Mesodermal cell (in vitro differentiated cells): ENCODE measurements around the gene AGL. TPM values are rescaled to one million over a fixed set of nuclear protein-coding genes. Genes with fewer than 3 reads are reported as not detected.

ENCODE experiments used
- H3K27ac ChIP-seq: 2 replicates; pipeline ENCODE4 v1.7.0; 2013; ENCODE audit warnings: mild to moderate bottlenecking, low read depth, low read length, moderate library complexity; ENCODE audit not compliant: severe bottlenecking
- H3K36me3 ChIP-seq: 2 replicates; pipeline ENCODE4 v1.7.1; 2013; ENCODE audit warnings: mild to moderate bottlenecking, low read length, moderate library complexity; ENCODE audit not compliant: control insufficient read depth, insufficient read depth
- H3K4me1 ChIP-seq: one replicate; pipeline ENCODE4 v1.7.1; 2013; ENCODE audit warnings: mild to moderate bottlenecking, low read length; ENCODE audit not compliant: insufficient read depth, control insufficient read depth, poor library complexity, severe bottlenecking
- H3K4me3 ChIP-seq: 2 replicates; pipeline ENCODE4 v1.7.0; 2013; ENCODE audit warnings: low read length, control low read depth, mild to moderate bottlenecking; ENCODE audit not compliant: insufficient read depth, poor library complexity, severe bottlenecking; ENCODE audit errors: extremely low read depth
- H3K9me3 ChIP-seq: 2 replicates; pipeline ENCODE4 v1.7.1; 2013; ENCODE audit warnings: mild to moderate bottlenecking, low read length, moderate library complexity; ENCODE audit not compliant: control insufficient read depth
- WGBS, 2 experiments: methylation state at CpG; one replicate each; pipeline ENCODE4 v1.1.5; 2013; ENCODE audit warnings: missing lambda C conversion rate in 2 of 2; ENCODE audit not compliant: insufficient coverage in 2 of 2; 5-methylcytosine and 5-hydroxymethylcytosine counted together
- polyA plus RNA-seq, 2 experiments: library from polyadenylated mRNA; stranded (reverse); fragments of 50-300 nt; gene quantifications; one replicate each; pipeline ENCODE4 v1.2.3, GENCODE V29; 2013

AGL gene
- 7.5 TPM for polyA plus RNA-seq (2013, experiment 1 of 2)
- polyA plus RNA-seq (2013, experiment 2 of 2): 9.6 TPM

DNA sequence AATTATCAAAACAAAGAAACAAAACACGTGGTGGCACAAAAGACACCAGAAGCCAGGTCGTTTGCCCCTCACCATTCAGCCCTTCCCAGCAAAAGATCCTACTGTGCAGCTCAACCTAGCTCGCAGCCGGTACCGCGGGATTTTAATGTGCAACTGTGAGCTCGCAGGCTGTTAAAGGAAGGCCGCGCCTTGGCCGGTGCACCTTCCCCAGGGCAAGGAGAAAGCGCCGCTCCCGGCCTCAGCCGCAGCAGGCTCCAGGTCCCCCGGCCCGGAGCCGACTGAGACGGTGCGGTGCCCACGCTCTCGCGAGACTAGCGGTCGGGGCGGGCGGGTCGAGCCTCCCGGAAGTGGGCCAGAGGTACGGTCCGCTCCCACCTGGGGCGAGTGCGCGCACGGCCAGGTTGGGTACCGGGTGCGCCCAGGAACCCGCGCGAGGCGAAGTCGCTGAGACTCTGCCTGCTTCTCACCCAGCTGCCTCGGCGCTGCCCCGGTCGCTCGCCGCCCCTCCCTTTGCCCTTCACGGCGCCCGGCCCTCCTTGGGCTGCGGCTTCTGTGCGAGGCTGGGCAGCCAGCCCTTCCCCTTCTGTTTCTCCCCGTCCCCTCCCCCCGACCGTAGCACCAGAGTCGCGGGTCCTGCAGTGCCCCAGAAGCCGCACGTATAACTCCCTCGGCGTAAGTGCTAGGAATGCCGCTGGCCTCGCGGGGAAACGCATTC is at the start of gene AGL:
Gene AGL (plus strand): TSS at position 618 of the 715 bp plus-strand sequence. CDS start 682 bp downstream, outside the sequence.
- H3K4me1 ChIP-seq: no peaks in the 10 kb centered on the region
- WGBS, 2 experiments: 0 to 1% methylated on average over 50 to 53 of the region's 65 CpGs
- no peaks in the 10 kb centered on the region for H3K9me3 ChIP-seq
- peak within 1 kb of the TSS; percentile 58 for H3K27ac ChIP-seq
- H3K36me3 ChIP-seq: peaks cover 6% of the 10 kb centered on the region
- peak within 1 kb of the TSS; percentile 62 for H3K4me3 ChIP-seq

DNA sequence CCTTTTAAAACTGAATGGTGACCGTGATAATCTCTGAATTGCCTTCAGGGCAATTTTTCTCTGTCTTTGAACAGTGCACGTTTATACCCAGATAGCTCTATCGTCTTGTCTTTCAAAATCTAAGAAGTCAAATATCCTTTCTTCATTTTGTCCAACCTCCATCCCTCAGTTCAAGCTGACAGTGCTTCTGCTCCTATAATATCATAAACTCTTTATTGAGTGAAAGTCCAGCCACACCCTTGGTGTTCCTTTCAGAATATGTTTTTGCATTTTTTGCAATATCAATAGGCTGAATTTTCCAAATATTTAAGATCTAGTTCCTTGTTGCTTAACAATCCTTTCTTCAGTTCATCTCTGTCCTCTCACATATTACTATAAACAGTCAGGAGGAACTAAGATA is 48.6 kb upstream of the AGL start:
- no peak overlapping the region for H3K27ac ChIP-seq
- H3K36me3 ChIP-seq: no peaks in the 10 kb centered on the region
- 82 to 87% methylated on average over 3 of the region's 3 CpGs for WGBS, 2 experiments
- no peaks in the 10 kb centered on the region for H3K4me1 ChIP-seq
- H3K9me3 ChIP-seq: no peaks in the 10 kb centered on the region
- no peak overlapping the region for H3K4me3 ChIP-seq

DNA sequence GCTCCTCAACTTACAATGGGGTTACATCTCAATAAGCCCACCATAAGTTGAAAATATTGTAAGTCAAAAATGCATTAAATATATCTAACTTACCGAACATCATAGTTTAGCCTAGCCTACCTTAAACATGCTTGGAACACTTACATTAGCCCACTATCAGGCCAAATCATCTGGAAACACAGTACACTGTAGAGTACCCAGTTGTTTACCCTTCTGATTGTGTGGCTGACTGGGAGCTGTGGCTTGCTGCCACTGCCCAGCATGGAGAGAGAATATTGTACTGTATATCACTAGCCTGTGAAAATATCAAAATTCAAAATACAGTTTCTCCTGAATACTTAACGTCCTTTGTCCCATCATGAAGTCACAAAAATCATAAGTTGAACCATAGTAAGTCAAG is 43.3 kb upstream of the AGL start:
- Histone ChIP-seq H3K4me3 (no peak overlapping the region), H3K27ac (no peak overlapping the region), H3K4me1 (peaks cover 6% of the 10 kb centered on the region), H3K9me3 (no peaks in the 10 kb centered on the region), H3K36me3 (no peaks in the 10 kb centered on the region)
- WGBS, 2 experiments: 100% methylated on average over 1 of the region's 2 CpGs; no CpG with 5 or more reads in 1 of the 2 experiments

DNA sequence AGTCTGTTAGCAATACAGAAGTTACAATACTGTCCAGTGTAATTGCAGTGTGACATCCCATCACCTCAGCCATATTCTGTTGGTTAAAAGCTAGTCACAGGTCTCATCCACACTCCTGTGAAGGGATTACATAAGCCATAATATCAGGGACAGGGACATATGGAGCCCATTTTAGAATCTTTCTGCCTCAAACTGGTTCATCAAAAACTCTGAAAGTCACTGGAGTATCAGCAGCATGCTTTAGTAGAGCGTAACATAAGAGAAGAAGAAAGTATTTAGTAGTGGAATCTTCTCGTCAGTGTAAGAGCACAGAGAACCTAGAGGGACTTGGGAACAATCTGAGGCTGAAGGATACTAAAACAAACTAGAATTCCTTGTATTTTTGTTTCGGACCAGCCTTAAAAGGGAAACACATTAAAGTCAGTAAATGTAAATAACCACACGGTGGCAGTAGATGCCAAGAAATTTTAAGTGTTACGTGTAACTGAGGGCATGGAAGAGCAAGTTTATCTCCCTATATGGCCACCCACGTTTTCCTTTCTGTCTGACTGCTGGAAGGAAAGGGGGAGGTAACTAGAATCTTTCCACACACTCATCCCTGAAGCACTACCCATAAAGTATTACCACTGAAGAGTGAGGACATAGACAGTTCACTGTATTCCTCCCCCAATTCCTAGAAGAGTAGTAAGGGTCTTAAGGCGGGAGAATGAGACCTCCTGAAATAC is 41.6 kb upstream of the AGL start:
- WGBS, 2 experiments: 0 to 9% methylated on average over 2 to 3 of the region's 7 CpGs
- Histone ChIP-seq H3K27ac (no peak overlapping the region), H3K36me3 (no peaks in the 10 kb centered on the region), H3K4me1 (peaks cover 6% of the 10 kb centered on the region), H3K4me3 (no peak overlapping the region), H3K9me3 (no peaks in the 10 kb centered on the region)

DNA sequence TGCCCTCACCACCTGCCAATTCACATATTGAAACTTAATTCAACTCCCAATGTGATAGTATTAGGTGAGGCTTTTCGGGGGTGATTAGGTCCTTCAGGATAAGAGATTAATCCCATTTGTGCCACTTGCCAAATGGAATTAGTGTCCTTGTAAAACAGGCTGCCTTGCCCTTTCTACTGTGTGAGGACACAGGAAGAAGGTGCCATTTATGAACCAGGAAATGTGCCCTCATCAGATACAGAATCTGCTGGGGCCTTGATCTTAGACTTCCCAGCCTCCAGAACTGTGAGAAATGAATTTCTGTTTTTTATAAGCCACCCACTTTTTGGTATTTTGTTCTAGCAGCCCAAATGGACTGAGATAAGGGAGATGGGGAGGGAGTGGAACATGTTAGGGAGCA is 39.1 kb upstream of the AGL start:
- Histone ChIP-seq H3K36me3 (no peaks in the 10 kb centered on the region), H3K9me3 (no peaks in the 10 kb centered on the region), H3K27ac (no peak overlapping the region), H3K4me1 (peaks cover 6% of the 10 kb centered on the region), H3K4me3 (no peak overlapping the region)
- 80% methylated on average over 1 of the region's 1 CpG; no CpG with 5 or more reads in 1 of the 2 experiments for WGBS, 2 experiments

DNA sequence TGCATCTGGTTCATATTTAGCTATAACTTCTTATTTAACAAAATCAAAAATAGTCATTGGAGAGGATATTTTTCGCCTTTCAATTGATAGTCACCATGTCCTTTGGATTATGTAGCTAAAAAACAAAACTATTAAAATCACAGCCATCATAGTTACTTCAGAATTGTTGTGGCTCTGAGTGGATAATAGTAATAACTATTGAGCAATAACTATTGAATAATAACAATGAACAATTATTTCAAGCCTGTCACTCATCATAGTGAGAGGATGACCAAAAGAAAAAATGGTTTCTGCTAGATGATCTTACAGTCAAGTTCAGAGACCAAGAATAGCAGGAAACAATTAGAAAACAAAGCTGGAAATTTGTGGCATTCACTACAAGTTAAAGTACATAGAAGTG is 38.4 kb upstream of the AGL start:
- no CpG with 5 or more reads among the region's 1 CpG for WGBS, 2 experiments
- no peak overlapping the region for H3K27ac ChIP-seq
- peaks cover 6% of the 10 kb centered on the region for H3K4me1 ChIP-seq
- no peaks in the 10 kb centered on the region for H3K9me3 ChIP-seq
- no peak overlapping the region for H3K4me3 ChIP-seq
- H3K36me3 ChIP-seq: no peaks in the 10 kb centered on the region

DNA sequence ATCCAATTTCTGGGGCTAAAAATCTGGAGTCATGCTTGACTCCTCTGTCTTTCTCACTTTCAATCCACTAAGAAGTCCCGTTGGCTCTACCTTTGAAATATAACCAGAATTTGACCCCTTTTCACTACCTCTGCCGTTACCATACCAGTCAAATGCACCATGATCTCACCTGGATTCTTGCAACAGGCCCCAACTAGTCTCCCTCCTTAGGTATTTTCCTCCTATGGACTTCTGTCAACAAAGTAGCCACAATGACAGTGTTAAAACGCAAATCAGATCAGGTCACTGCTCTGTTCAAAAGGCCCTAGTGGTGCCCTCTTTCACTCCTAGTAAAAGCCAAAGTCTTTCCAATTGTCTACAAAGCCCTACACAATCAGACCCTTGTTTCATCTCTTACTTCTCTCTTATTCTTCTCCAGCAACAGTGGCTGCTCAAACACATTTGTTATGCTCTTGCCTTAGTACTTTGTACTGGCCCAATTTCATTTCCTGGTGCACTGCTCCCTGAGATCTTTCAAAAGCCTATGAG is 35.7 kb upstream of the AGL start:
- Histone ChIP-seq H3K9me3 (no peaks in the 10 kb centered on the region), H3K36me3 (no peaks in the 10 kb centered on the region), H3K4me3 (no peak overlapping the region), H3K4me1 (no peaks in the 10 kb centered on the region), H3K27ac (no peak overlapping the region)
- WGBS, 2 experiments: 78 to 91% methylated on average over 2 to 3 of the region's 3 CpGs

DNA sequence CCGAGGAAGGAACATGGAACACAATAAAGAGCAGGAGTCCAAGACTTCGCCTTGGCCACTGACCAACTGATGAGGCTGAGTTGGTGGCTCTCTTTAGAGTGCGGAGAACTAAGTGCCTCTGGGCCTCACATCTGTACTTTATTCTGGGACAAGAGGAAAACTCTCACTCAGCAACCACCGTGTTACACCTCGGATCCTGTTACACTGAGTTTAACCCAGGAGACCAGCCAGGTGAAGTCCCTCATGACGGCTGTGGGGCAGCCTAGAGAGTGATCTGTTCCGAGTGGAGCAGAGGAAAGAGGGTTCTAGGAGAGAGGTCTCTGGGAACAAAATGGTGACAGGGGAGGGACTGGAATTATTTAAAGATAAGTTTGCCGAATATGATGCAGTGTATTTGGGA is 33.5 kb upstream of the AGL start:
- 73 to 84% methylated on average over 5 to 6 of the region's 8 CpGs for WGBS, 2 experiments

DNA sequence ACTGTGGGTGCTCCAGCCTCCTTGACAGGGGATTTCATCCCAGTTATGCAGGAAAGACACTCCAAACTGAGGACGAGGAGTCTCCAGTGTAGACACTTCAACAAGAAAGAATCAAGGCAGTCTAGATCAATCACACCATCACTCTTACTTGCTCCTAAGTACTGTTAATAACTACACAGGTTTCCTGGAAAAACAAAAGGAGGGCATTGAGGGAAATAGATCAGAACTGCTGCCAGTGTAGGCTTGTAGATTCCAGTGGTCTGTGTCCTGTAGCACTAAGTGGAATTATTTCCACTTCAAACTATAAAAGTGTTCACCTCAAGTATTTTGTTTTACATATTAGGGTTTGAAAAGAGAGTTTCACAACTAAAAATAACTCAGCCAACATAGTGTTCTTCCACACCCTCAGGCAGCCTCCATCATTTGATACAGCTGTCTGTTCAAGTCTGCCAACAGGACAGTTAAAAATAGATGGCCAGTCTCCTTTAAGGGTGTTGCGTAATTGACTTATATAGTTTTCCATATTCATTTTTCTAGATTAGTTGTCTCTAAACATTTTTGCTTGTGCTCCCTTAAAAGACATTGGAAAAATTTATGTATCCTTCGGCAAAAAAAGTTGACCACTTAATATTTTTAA is 32.0 kb upstream of the AGL start:
- H3K27ac ChIP-seq: no peak overlapping the region
- H3K4me1 ChIP-seq: no peaks in the 10 kb centered on the region
- H3K36me3 ChIP-seq: no peaks in the 10 kb centered on the region
- H3K9me3 ChIP-seq: no peaks in the 10 kb centered on the region
- 100% methylated on average over 1 of the region's 3 CpGs; no CpG with 5 or more reads in 1 of the 2 experiments for WGBS, 2 experiments
- no peak overlapping the region for H3K4me3 ChIP-seq

More for the DNA sequence above, 33.5 kb upstream of the AGL start:
- Histone ChIP-seq H3K4me1 (no peaks in the 10 kb centered on the region), H3K36me3 (no peaks in the 10 kb centered on the region), H3K27ac (no peak overlapping the region), H3K9me3 (no peaks in the 10 kb centered on the region), H3K4me3 (no peak overlapping the region)

DNA sequence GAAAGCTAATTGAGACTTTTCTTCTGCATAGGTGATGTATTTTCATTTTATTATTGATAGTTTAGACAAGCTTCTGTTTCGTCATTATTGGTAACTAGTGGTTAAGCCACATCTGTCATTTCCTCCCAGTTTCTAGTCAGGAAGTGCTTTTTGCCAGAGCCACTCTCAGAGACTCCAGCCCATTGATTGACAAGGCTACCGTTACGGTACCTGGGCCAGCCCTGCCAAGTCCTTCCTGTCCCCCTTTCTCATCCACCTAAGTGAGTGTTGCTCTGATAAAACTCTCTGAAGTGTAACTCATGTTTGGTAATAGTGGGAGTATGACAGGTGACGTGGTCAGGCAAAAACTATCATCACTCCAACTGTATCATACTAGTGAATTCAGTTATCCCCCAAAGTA is 29.6 kb upstream of the AGL start:
- no peak overlapping the region for H3K27ac ChIP-seq
- H3K4me1 ChIP-seq: no peaks in the 10 kb centered on the region
- no peak overlapping the region for H3K4me3 ChIP-seq
- H3K9me3 ChIP-seq: peaks cover 4% of the 10 kb centered on the region
- no peaks in the 10 kb centered on the region for H3K36me3 ChIP-seq
- WGBS, 2 experiments: 100% methylated on average over 1 of the region's 4 CpGs; no CpG with 5 or more reads in 1 of the 2 experiments
